ENCODE results near the gene SFN.

Gene SFN

DNA sequence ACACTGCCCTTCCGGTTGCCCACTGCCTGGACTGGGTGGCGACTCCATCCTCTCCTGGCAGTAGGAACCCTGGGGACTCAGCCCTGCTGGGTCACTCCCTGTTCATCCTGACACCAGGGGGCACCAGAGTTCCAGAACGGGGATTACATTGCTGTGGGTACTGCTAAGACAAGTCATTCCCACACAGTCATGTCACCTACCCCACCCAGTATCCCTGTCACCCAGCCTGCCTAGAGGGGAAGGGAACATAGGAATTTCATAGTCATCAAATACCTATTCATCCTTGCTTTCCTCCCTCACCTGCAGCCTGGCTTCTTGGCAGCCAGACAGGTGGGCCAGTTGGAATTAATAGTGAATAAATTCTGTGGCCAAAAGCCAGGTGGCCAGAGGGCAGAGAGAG, 9.8 kb upstream of the SFN start:
- TF ChIP-seq, protein P1, sequence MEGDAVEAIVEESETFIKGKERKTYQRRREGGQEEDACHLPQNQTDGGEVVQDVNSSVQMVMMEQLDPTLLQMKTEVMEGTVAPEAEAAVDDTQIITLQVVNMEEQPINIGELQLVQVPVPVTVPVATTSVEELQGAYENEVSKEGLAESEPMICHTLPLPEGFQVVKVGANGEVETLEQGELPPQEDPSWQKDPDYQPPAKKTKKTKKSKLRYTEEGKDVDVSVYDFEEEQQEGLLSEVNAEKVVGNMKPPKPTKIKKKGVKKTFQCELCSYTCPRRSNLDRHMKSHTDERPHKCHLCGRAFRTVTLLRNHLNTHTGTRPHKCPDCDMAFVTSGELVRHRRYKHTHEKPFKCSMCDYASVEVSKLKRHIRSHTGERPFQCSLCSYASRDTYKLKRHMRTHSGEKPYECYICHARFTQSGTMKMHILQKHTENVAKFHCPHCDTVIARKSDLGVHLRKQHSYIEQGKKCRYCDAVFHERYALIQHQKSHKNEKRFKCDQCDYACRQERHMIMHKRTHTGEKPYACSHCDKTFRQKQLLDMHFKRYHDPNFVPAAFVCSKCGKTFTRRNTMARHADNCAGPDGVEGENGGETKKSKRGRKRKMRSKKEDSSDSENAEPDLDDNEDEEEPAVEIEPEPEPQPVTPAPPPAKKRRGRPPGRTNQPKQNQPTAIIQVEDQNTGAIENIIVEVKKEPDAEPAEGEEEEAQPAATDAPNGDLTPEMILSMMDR (IDR thresholded peaks at IDR 0.05; ENCODE audit: low read depth, low read length, missing control alignments) = peak; percentile 78

DNA sequence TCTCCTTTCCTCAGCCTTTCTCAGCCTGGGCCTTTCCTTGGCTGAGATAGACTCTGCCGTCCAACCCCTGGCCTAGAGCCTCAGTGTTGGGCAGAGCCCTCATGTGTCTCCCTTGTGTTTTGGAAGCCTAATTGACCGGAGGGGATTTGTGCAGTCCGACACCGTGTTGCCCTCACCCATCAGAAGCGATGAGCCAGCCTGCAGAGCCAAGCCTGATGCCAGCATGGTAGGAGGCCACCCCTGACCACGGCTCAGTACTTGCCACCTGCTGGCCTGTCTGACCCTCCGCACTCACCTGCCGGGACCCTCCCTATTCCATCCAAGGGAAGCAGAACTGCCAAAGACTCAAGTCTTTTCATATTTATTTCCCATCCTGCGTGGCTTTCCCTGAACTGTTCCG, 9.3 kb upstream of the SFN start:
- no peak for DNase-seq (ENCODE audit: low read depth)
- TF ChIP-seq, protein P1 (IDR thresholded peaks at IDR 0.05; ENCODE audit: low read depth, low read length, missing control alignments) = no peak
- H3K4me3 ChIP-seq (ENCODE audit: low read depth, low read length) = no peak overlapping the region

More for the DNA sequence above, 9.8 kb upstream of the SFN start:
- DNase-seq (ENCODE audit: low read depth) = no peak
- H3K4me3 ChIP-seq (ENCODE audit: low read depth, low read length) = no peak overlapping the region

DNA sequence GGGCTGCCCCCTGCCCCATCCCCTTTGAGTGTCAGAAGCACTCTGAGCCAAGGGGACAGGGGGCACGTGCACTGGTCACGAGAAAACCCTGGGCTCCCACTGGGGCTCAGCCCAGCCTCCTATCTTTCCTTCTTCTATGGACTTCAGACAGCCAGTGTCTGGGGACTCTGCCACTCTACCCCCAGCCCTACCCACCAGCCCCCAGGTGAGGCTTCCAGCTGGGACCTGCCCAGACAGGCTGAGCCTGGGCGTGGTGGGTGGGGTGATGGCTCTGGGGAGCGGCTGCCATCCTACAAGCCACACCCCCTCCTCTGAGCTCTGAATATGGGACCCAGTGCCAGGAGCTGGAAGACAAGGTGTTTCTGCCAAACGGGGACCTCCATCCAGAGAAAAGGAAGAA, 8.0 kb upstream of the SFN start:
- H3K4me3 ChIP-seq (ENCODE audit: low read depth, low read length) = no peak overlapping the region
- DNase-seq (ENCODE audit: low read depth) = no peak
- TF ChIP-seq, protein P1 (IDR thresholded peaks at IDR 0.05; ENCODE audit: low read depth, low read length, missing control alignments) = no peak

DNA sequence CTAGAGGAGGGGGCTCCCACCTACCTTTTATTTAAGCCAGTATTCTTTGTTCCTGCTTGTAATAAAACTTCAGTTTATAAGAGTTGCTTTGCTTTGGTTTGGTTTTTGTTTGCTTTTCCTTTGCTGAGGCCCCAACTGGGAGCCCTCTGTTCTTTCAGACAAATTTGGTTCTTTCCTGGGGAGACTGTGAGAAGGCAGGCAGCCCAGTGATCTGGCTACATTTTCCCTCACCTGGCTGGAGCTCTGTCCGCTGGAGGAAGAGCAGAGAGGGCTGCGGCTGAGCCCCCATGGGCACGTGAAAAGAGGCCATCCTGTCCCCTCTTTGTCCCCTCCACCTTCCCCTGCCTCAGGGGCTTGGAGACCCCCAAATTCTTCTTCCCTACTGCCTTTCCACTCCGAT, 7.3 kb upstream of the SFN start:
- DNase-seq (ENCODE audit: low read depth) = no peak
- TF ChIP-seq, protein P1 (IDR thresholded peaks at IDR 0.05; ENCODE audit: low read depth, low read length, missing control alignments) = no peak
- no peak overlapping the region for H3K4me3 ChIP-seq (ENCODE audit: low read depth, low read length)

DNA sequence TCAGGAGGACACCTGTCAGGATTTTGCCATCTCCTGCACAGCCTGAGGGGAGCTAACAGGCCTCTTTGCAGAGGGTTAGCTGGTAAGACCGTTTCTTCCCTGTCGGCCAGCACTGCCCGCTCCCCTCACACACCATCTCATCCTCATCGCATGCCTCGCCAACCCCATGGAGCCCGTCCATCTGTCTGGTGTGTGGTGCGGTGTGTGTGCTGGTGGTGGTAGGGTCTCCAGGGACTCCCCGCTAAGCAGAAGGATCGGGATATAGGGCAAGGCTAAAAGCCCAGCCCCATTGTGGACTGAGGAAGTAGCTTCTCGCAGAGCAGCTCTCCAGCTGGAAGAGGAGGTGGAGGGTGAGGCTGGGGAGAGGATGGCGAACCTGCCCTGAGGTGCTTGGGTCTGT, 6.8 kb upstream of the SFN start:
- TF ChIP-seq, protein P1 (IDR thresholded peaks at IDR 0.05; ENCODE audit: low read depth, low read length, missing control alignments) = no peak
- no peak overlapping the region for H3K4me3 ChIP-seq (ENCODE audit: low read depth, low read length)
- DNase-seq (ENCODE audit: low read depth) = no peak

DNA sequence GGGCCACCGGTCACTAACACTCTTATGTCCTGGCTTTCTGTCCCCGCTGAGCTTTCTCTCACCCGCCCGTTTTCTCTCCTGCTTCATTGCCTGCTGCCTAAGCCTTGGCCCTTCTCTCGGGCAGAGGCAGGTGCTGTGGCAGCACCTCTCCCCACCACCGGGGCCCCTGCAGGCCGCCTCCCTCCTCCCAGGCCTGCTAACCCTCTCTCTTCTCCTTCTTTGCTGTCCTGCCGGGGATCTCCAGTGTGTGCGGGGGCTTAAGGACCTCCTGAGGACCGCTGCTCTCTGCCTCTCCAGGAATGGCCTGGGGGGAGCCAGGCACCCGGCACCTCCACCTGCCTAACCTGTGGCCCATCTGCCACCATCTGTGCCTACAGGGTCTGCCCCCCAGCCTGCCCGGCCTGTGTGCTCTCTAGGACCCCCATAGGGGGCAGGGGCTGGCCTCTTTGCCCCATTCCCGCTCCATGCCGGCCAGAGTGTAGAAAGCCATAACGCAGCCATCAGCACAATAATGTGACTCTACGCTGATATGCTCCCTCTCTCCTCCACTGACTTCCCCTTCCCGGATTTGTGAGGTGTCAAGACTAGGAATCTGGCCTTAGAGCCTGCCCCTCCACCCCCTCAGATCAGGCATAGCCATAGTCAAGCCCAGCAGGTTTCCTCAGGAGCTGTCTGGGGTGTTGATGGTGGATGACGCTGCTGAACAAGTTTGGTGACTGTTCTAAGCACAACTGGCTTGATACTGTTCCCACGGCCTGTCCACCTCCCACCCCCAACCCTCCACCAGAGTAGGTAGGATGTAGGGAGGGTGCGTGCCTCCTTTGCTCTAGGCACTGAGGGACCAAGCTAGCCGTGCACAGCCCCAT, 6.1 kb upstream of the SFN start:
- DNase-seq (ENCODE audit: low read depth) = no peak
- no peak overlapping the region for H3K4me3 ChIP-seq (ENCODE audit: low read depth, low read length)
- TF ChIP-seq, protein P1 (IDR thresholded peaks at IDR 0.05; ENCODE audit: low read depth, low read length, missing control alignments) = no peak

Data from GM12864 (cell line).